Measurements from ENCODE around the gene NOC2L. TPM values are rescaled to one million over a fixed set of nuclear protein-coding genes. Genes with fewer than 3 reads are reported as not detected.

Gene NOC2L
- total and polyA plus RNA-seq, 10 donors = 26.2 to 73.4 (median 45.9) TPM

DNA sequence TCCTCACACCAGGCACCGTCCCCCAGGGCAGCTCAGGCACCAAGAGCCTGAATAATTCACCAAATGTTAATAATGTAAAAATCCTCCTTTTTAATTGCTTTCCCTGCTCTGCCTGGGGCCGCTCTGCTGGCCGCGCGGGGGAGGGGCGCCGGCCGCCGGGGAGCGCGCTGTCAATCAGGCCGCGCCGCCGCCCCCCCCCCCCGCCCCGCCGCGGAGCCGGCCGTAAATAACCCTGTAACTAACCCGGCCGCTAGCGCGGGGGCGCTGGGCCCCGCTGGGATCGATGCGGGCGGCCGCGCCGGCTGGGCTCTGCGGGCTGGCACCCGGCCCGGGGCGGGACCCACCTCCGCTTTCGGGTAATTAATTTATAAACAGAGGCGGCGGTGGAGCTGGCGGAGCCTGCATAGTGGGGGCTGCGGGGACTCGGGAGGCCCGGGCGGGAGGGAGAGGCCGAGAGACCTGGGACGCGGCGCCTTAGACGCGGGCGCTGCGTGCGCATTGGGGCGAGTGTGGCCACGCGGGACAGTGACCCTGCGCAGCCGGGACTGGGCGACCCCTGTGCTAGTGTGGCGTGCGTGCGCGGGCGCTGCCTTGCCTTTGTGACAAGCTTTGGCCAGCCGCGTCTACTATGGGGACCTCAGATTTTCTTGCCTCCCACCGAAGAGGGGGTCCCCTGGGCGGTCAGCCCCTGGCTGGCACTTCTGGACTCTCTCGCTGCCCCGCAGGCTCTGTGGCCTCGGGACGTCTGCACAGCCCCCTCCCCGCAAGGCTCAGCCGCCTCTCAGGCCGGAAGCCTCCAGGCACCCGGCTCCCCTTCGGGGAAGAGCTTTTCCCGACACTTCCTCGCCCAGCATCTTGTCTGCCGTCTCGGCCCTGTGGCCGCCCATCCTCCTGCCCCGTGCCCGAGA lies 18.7 kb downstream of the NOC2L start:
- WGBS, 5 donors = 0 to 1% (median 1%) methylated on average over 32 to 86 of the region's 86 CpGs
- Histone ChIP-seq H3K27me3 (replicated peaks in 1 of 7) (peaks cover 11 to 87% (median 75%) of the 10 kb centered on the region in 7 donors), H3K9me3 (no peaks in the 10 kb centered on the region), H3K27ac (peak overlapping the region in 7 of 8 donors; percentile 41 to 85 (median 82)), H3K4me1 (peaks cover 21 to 82% (median 54%) of the 10 kb centered on the region in 6 donors), H3K36me3 (peaks cover 0 to 19% (median 14%) of the 10 kb centered on the region in 6 donors), H3K4me3 (peak overlapping the region; percentile 13 to 70 (median 40))
- no peak for DNase-seq
- TF ChIP-seq POLR2AphosphoS5 (IDR thresholded peaks at IDR 0.05) (peak in 1 of 3 donors; percentile 39), CTCF (IDR thresholded peaks at IDR 0.05 in 8 of 11, conservative IDR thresholded peaks at IDR 0.05 in 3 of 11) (no peak)
- intact Hi-C loops (cut with DNase I; ENCODE audit: low total_unique reads) = no loop called here

- Histone ChIP-seq H3K4me1 (peaks cover 21 to 81% (median 53%) of the 10 kb centered on the region in 6 donors), H3K27ac (peak overlapping the region in 5 of 8 donors; percentile 28 to 85 (median 77)), H3K4me3 (peak overlapping the region in 4 of 8 donors; percentile 40 to 70 (median 44)), H3K9me3 (no peaks in the 10 kb centered on the region), H3K27me3 (replicated peaks in 1 of 7) (peaks cover 11 to 94% (median 81%) of the 10 kb centered on the region in 7 donors), H3K36me3 (peaks cover 0 to 11% (median 6%) of the 10 kb centered on the region in 6 donors)
- no peak for DNase-seq
- no peak for TF ChIP-seq POLR2A (IDR thresholded peaks at IDR 0.05)
- intact Hi-C loops (cut with DNase I; ENCODE audit: low total_unique reads) = no loop called here
- 24 to 40% (median 34%) methylated on average over 7 to 21 of the region's 21 CpGs for WGBS, 5 donors
Observed at GRCh38 chr1:939511-940106, 19.4 kb downstream of the NOC2L start.

- intact Hi-C loops (cut with DNase I; ENCODE audit: low total_unique reads) = no loop called here
- WGBS, 5 donors = 68 to 85% (median 77%) methylated on average over 25 to 30 of the region's 30 CpGs
- Histone ChIP-seq H3K27ac (peak overlapping the region in 2 of 8 donors; percentile 77 to 85), H3K27me3 (replicated peaks in 1 of 7) (peaks cover 11 to 93% (median 81%) of the 10 kb centered on the region in 7 donors), H3K36me3 (peaks cover 0 to 4% (median 1%) of the 10 kb centered on the region in 6 donors), H3K4me3 (no peak overlapping the region), H3K9me3 (no peaks in the 10 kb centered on the region), H3K4me1 (peaks cover 21 to 77% (median 52%) of the 10 kb centered on the region in 6 donors)
- no peak for DNase-seq
- TF ChIP-seq POLR2A (IDR thresholded peaks at IDR 0.05) (no peak), POLR2AphosphoS5 (IDR thresholded peaks at IDR 0.05) (no peak), CTCF (IDR thresholded peaks at IDR 0.05 in 8 of 11, conservative IDR thresholded peaks at IDR 0.05 in 3 of 11) (no peak)
Observed at GRCh38 chr1:938711-939489, 20.2 kb downstream of the NOC2L start.

DNA sequence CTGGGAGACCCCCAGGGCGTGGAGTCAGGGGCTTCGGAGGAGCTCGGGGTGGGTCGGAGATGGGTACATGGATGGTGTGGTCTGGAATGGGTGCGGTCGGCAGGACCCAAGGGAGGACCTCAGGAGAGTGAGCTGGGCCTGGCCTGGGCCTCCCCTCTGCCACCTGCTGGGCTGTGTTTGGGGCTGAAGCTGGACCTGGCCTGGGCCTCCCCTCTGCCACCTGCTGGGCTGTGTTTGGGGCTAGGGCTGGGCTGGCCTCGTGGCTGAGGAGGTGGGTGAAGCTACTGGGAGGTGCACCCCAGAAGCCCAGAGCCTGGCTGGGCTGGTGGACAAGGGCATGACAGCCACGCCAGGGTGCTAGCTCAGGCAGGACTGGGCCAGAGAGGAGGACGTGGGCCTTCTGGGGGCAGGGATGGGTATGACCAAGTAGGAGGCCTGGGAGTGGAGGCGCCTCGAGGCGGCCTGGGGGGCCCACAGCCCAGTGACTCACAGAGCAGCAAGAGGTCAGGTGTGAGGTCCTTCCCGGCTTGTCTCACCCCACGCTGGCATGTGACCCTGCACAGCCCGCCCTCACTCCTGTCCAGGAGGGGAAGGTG lies 20.9 kb downstream of the NOC2L start:
- TF ChIP-seq CTCF (IDR thresholded peaks at IDR 0.05 in 8 of 11, conservative IDR thresholded peaks at IDR 0.05 in 3 of 11) (peak in 5 of 11 experiments; percentile 14 to 30 (median 20)), POLR2A (IDR thresholded peaks at IDR 0.05) (no peak), POLR2AphosphoS5 (IDR thresholded peaks at IDR 0.05) (peak in 1 of 3 donors; percentile 11)
- no peak overlapping the region for H3K4me3 ChIP-seq
- no peak for DNase-seq
- intact Hi-C loops (cut with DNase I; ENCODE audit: low total_unique reads) = no loop called here
- 73 to 78% (median 76%) methylated on average over 8 to 15 of the region's 15 CpGs for WGBS, 5 donors
- H3K4me1 ChIP-seq = peaks cover 21 to 70% (median 53%) of the 10 kb centered on the region in 6 donors
- no peaks in the 10 kb centered on the region for H3K36me3 ChIP-seq
- no peaks in the 10 kb centered on the region for H3K9me3 ChIP-seq
- peaks cover 11 to 92% (median 81%) of the 10 kb centered on the region in 7 donors for H3K27me3 ChIP-seq (replicated peaks in 1 of 7)
- H3K27ac ChIP-seq = peak overlapping the region in 1 of 8 donors; percentile 85

Data from spleen (tissue), 11 donors.